Activated CD4-positive, alpha-beta T cell treated with anti-CD3 and anti-CD28 coated beads, Interleukin-2, amount 50 U/mL, for 48 hours (primary cell): ENCODE measurements around the gene PTPRN2.

ENCODE experiments used
- DNase-seq, 2 experiments: peaks; one replicate each; pipeline ENCODE4 v3.0.0-alpha.2; 2020

The PTPRN2 gene

DNA sequence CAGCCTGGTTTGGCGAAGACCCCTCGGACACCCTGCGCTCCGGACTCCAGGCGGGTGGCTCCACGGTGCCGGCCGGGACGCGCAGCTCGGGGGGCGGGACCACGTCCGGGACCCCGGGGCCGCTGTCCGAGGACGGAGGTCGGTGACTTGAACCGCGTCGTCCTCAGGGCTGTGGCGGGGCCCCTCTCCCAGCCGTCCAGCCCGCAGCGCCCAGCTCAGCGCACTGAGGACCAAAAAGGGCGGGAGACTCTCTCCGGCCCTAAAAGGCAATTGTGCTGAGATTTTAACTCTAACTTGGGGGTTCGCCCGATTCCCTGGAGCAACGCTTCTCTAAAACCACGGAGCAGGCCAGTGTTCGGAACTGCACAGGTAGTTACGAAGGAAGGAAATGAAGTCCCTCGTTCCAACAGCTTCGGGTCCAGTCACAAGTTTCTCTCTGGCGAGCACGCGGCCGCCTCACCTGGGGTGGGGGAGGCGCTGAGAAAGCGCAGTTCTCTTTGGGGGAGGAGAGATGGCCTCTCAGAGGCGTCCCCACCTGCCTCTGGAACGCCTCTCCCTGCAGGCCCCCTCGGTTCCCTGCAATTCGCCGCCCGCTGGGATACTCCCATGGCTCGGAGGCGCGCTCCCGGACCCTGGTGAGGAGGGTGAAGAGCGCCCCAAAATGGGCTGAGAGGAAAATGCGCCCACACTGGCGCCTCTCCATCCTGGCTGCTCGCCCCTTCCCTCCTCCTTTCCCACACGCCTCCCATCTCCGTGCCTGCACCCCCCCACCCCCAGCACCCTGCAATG is 898.2 kb downstream of the PTPRN2 start:
- no peak for DNase-seq

DNA sequence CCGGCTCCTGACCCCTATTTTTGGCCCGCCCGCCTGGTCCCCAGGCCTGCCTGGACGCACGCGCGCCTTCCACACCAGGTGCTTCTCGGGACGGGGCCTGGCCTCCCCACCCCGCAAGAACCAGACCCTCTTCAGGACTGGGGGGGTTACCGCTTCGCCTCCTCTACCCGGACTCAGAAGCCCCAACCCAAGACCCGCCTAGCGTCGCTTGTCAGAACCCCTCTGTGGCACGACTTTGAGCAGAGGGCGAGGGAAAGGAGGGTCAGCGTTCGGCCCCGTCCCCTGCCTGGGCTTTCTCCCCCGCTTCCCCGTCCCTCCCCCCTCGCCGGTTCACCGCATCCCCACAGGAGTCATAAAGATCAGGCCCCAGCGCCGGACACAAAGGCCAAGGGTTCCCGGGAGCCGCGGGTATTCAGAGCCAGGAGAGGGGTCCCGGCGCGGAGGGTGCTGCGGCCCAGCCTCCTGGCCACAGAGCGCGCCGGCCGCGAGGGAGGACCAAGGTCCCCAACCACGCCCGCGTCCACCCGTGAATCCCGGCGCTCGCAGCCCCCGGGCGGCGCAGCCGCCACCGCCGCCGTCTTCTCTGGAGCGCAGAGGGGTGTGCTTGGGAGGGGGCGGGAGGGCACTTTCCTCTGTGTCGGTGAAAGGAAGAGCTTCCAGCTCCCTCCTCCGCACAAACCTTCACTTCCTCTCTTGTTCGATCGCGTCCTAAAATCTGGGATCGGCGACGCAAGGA is 898.9 kb downstream of the PTPRN2 start:
- DNase-seq, result no peak

DNA sequence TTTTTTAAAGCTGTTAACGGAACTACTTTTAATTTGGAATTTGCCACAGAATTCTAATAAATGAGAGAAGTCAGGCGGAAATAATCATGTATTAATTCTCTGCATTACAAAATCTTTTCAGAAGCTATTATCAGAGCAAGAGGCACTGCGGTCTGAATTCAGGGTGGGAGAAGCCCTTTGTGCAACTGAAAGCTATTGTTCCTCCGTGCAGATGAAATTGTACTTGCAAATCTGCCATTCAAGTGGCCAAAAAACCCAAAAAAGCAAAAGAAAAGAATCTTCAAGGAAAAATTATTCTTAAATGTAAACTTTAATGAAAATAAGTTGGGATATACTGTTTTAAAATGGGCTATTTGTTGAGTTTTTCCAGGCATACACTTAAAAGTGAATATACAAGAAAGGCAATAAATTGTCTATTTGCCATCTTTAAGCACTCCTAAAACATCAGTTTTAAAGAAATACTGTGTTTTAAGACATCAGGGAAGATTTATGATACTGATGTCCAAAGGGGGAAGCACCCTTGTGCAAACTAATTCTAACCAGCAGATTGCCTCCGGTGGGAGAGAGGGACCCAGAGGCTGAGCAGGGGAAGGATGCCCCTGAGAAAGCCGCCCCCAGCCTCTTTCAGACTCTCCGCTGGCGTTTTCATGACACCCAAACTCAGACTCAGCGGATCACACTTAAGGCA is 899.6 kb downstream of the PTPRN2 start:
- DNase-seq, result no peak

DNA sequence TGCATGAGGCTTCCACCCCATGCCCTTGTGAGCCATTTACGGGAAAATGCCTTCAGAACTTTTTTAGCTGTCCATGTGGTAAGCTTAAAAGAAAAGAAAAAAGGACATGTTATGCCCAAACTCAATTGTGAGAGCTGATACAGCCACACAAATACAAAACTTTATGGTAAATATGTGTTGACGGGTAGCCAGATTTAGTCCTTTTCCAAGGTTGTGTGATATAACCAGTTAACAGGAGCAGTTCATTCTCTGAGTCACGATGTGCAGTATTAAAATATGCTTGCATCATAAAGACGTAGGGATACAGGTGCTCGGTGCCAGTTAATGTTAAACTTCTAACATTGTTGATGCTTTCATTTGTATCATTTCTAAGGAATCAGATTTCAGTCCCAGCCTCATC is 900.5 kb downstream of the PTPRN2 start:
- DNase-seq, result no peak

DNA sequence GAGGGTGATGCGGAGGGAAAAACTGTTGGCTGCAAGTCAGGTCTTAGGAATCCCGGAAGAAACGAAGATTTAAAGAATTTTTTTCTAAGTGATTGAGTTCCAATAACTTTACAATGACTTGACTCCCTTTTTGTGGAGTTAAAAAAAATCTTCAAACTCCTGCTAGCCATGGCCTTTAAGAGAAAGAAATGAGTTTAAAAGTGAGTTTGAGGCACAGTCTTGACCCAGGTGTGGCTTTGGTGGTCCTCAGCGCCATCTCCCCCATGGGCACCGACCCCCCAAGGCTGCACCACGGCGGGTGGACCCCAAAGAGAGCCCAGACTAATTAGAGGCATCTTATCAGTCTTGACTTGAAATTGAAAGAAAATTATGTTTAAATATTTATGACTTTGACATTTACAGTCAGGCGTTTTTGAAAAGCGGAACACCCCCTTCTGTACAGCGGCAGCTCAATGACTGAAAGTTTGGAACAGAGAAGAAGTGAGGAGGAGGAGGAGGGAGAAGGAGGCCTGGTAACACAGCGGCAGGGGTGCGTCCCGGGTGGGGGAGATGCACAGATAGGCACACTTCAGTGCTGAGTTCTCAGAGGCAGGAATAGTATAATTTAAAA is 901.2 kb downstream of the PTPRN2 start:
- DNase-seq, result no peak

DNA sequence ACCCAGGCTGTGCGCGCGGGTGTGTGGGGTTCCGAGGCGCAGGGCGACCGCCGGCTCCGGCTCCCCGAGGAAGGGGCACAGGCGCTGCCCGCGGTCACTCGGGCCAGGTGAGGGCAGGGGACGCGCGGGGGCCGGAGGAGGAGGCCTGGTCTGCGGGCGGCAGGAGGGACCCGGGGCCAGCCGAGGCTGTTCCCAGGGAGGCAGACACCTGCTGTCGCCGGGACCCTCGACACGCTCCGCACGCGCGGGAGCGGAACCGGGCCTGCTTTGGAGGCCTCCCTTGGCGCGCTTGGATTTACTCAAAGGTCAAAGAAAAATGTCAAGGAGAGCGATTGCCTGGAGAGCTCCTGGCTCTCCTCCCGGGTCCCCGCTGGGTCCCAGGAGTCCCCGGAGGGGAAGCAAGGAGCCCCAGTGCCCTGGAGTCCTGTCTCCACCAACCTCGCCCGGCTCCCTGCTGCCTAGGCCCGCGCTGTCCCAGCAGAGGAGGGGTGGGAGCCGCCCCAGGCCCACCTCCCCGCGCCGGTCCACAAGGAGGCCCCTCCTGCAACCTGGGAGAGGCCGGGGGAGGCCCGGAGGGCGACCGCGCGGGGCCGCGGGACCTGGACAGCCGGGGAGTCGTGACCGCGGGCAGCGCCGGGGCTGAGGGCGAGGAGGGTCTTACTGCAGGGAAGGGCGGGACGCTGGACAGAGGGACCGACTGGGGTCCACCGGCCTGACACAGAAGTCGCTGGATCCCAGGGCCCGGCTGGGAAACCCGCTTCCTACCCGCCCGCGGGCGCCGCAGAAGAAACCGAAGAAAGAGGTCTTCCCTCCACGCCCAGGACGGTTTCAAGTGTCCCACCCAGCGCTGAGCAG is 902.0 kb downstream of the PTPRN2 start:
- no peak for DNase-seq

DNA sequence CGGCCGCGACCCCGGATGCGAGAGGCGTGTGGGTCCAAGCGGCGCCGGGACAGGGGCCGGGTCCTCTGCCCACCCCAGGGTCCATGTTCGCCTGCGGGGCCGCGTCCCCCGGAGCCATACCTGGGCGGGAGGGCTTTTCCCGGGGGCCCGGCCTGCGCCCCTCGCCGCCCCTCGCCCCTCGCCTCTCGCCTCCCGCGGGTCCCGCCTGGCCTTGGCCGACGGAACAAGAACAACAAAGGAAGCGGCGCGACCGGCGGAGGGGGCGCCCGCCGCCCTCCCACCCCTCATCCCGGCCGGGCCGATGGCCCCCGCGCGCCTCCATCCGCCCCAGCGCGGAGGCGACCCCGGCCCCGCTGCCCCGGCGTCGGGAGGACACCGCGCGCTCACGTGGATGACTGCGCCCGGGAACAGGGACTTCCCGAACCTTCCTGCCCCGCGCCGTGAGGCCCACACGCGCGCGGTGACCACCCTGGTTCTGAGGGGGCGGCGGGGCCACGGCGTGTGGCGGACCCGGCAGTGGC is 902.7 kb downstream of the PTPRN2 start:
- no peak for DNase-seq

DNA sequence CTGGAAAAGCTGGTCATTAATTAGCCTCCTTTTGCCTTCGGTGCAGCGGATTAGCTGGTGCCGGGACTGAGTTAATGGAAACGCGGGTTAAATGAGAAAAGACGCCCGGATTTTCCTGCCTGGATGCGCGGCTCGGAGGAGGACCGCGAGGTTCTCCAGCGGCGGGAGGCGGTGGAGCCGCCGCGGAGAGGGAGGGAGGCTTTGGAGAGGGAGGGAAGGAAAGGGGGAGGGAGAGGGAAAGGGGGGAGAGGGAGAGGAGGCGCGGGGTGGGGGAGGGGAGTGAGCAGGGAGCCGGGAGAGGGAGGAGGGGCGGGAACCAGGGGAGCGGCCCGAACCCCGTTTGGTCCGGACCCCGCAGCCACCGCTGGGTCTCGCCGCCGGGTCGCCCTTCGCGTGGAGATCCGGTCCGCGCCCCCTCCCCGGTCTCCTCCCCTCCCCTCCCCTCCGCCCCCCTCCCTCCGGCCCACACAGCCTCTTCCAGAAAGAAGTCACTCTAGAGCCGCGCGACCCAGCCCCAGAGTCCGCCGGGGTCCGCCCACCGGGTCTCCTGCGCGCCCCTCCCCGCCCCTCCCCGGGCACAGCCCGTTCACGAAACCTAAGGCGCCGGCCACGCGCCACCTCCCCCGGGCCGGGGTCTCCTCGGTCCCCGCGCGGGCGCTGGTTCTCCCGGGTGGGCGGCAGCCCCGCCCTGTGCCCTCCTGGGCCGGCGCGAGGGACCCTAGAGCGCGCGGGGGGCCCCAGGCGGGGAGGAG is 903.3 kb downstream of the PTPRN2 start:
- DNase-seq, result no peak

DNA sequence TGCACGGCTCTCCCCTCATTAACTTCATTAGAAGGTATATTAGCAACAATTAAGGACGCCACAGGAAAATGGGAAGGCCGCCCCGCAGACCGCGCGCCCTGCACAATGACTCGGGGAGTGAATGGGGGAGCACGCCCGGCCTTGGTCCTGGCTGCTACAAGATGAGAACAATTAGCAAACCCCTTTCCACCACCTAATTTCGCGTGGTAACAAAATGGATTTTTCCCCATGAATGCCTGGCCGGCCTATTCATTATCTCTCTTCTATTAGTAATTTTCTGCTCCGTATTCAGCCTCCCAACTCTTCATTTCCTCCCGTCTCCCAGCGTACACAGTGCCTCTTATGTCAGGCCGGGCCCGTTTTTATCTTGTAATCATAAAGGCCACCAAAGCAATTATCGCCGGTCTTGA is 903.9 kb downstream of the PTPRN2 start:
- DNase-seq, result no peak

DNA sequence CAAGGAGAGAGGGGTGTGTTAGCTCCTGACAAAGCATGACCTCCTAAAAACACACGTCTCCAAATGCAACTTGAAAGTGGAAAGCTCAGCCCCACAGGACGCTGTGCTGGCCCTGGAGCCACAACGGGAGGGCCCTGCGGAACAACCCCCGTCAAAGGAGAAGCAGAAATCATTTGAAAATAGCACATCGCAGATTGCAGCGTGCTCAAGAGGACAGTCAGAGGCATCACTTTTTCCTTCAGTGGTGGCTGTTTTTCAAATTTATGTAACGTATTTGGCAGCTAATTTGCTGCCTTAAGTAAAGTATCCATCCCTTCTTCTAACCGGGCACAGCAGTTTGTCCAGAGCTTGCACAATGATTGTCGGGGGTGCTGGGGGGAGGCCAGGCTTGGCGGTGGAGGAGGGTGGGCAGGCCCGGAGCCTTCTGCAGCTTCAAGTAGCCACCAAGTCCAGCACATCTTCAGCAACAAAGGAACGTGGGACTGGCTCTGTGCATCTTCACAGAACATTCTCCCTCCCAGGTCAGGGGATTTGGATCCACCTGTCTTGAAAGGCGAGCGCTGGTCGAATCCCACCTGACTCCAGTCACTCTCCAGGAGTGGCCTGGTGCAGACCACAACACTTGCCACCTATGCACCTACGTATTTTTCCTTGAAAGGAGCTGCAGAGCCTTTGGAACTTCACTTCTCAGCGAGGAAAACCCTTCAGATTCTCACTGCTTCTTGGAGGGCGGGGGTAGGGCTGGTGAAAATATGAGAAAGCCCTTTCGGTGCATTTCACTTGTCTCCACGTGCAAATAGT is 904.5 kb downstream of the PTPRN2 start:
- no peak for DNase-seq

DNA sequence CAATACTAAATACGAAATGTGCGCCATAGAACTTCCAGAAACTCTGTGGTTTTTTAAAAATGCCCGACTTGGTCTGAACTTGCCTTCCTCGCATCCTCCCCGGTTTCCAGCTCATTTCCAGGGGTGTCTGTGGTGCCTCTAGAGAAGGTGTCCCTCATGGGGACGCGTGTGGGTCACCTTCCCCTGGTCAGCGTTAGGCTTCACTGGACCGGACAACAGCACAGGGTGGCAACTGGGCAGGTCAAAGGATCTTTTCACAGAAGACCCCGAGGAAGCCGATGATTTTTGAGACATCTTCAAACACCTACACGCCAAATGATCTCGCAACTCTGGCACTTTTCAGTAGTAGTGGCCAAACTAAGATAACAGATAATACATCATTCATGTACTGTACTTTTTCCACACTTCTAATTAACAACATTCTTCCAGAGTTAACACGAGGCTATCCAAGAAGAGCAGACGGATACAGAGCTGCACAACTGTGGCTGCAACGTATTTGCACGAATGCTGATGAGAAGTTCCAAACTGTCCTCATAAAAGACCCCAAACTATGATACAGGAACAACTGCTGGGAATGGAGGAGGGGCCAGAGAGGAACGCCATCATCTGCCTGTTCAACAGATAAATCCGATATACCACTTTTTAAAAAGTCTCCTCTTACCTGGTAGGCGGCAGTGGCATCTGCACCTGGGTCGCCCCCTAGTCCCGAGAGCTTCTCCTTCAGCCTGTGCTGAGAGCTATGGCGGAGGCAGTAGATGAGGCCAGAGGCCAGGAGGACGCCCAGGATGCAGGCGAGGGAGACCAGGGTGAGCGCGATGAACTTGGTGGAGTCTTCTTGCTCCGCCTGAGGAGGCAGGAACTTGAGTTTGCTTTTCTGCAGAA is 905.3 kb downstream of the PTPRN2 start:
- no peak for DNase-seq

DNA sequence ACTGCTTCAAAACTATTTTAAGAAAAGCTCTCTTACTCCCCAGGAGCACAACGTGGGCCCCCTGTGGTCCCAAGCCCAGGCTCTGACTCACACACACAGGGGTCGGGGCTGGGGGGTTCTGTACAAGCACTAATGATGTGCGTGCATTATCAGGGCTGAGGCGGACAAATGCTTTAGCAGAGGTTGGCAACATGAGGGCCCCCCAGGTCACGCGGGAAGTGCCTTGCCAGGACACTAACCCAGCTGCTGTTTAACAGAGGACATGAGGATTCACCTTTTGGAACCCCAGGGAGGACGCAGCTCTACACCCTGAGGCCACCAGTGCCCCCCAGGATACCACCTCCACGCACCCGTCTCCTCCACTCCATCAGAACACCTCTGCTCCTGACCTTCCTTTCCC is 908.0 kb downstream of the PTPRN2 start:
- DNase-seq, result no peak

DNA sequence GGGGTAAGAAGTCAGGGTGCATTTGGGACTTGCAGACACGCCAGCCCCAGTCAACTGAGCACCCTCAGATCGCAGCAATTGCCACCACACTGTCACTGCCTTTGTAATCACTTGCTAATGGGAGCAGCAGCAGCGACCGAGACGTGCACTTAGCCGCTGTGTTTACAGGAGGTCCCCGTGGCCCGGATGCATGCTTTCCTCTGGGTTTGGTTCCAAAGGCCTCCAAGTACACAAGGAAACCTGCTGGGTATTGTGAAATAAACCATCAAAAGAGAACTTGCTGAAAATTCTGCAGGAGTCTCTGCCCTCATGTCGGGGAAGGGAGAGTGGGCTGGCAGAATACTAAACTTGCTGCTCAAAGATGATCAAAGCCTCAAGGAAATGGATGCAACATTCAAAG is 909.1 kb downstream of the PTPRN2 start:
- DNase-seq, result no peak

DNA sequence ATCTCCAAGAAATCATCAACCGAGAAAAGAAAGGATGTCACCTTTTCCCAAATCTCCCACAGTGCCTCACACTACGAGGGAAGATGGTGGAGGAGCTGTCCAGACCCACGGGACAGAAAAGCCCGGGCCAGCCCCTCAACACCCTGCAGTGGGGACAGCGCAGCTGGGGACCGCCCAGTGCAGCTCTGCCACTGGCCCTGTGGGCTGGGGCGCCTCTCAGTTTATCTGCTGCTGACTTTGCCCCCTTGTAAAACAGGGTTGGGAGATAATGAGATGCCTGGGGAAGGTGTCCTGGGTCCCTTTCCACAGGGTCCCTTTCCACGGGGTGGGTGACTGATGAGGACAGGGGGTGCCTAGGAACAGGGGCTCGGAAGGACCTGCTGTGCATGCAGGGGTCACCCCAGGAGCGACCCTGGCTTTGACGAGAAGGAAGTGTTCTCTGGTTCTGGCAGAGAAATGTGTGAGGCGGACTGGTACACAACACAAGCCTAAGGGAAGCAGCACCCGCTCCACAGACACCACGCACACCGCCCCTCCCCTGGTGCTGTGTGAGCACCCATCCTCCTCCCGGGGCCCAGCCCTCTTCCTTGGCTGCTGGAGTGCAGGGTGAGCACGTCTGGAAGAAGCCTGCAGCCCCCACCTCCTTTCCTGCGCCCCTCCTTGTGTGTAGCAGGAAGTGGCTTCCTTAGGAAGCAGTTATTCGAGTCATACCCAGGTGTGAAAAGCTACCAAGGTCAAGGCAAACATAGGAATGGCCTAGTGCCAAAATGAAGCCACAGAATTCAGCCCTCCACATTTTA is 911.0 kb downstream of the PTPRN2 start:
- DNase-seq, result no peak

DNA sequence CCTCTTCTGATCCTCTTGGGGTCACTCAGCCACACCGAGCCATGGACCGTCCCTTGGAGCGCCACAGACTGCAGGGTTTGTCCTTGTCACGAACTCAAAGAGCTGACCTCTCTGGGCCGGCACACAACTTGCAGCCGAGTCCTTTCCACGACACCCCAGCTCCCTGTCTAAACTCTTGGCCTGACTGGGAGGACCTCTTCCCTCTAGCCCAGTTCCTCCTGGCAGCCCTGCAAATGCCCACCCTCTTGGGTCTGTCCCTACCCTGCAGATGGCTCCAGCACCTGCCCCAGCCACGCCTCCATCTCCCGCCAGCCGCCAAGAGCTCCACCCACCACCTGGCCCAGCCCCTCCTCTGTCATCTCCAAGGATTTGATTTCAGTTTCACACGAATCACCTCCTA is 911.6 kb downstream of the PTPRN2 start:
- DNase-seq, result no peak

DNA sequence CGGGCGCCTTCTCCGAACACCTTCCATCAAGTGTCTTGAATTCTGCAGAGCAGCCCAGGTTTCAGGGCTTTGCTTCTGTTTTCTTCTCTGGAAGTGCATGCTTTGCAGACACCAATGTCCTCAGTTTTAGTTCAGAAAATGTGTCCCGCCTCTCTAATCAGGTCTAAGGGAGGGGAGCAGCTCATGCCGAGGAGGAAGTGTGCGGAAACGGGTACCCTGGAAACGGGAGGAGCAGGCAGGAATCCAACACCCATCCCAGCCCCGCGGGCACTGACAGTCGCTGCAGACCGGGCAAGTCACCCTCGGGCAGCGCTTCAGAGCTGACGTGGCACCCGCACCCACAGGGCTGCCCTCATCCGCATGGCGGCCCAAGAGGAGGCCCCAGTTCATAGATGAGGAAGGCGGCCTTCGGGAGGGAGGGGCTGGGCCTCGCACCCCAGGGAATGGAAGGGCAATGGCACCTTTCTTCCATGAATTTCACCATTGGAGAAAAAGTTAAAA is 912.1 kb downstream of the PTPRN2 start:
- DNase-seq, result no peak

DNA sequence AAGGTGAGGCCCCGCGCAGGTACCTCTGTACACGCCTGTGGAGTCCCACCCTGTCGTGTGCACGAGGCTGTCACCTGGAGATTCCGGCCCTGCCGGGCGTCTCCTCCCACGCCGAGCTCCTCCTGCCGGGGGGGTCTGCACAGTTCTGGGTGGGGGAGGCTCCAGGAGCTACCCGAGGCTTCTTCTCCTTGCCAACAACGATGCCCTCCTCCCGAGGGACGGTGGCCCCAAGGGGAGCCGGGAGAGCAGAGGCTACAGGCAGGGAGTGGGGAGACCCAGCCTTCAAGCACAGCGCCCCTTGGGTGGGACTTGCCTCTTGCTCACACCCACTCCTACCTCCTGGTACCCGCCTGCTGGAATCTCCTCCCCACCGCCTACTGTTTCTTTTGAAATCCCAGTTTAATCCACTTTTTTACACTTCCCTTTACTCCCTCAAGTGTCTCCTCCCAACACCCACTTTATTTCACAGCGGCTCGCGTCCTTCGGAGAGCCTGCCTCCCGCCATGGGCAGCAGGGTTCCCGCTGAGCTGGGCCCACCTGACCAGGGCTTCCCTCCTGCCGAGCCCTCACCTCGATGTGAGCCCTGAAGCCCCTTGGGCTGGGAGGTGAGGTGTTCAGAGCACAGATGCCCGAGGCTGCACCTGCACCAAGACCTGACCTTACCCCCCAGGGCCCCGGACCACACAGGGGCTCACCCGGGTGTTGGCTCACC is 912.8 kb downstream of the PTPRN2 start:
- DNase-seq, result no peak
